Chondrocyte (in vitro differentiated cells): ENCODE data around the gene LZTS3. TPM values are rescaled to one million over a fixed set of nuclear protein-coding genes. Genes with fewer than 3 reads are reported as not detected.

Experiments
- DNase-seq: peaks from one replicate; pipeline ENCODE4 v3.0.0; 2021; ENCODE audit warnings: mixed read lengths, low spot score
- H3K27ac Mint-ChIP-seq: one replicate; pipeline ENCODE4 v1.8.0; 2021; ENCODE audit warnings: mild to moderate bottlenecking, moderate library complexity, mixed read lengths; ENCODE audit not compliant: unreplicated experiment
- H3K27me3 Mint-ChIP-seq: 2 replicates; pipeline ENCODE4 v1.8.0; 2021; ENCODE audit warnings: low read depth, mixed read lengths
- H3K36me3 Mint-ChIP-seq: 2 replicates; pipeline ENCODE4 v1.8.0; 2021; ENCODE audit warnings: low read depth, mixed read lengths
- H3K4me1 Mint-ChIP-seq: 2 replicates; pipeline ENCODE4 v1.8.0; 2021; ENCODE audit warnings: low read depth, mild to moderate bottlenecking, mixed read lengths
- H3K4me3 Mint-ChIP-seq: one replicate; pipeline ENCODE4 v1.8.0; 2021; ENCODE audit warnings: mild to moderate bottlenecking, moderate library complexity, mixed read lengths; ENCODE audit not compliant: unreplicated experiment
- H3K9me3 Mint-ChIP-seq: 2 replicates; pipeline ENCODE4 v1.8.0; 2021; ENCODE audit warnings: low read depth, mixed read lengths
- total RNA-seq: library from RNA; stranded (reverse); gene quantifications from 3 replicates; pipeline ENCODE4 v1.2.1, GENCODE V29; 2021
- TF ChIP-seq, protein P1 (sequence below): fragments of 200-600 bp; sonication (generic); IDR thresholded peaks from 2 replicates; pipeline ENCODE4 v1.5.0; 2021; ENCODE audit warnings: antibody characterized with exemption, mild to moderate bottlenecking, moderate library complexity

The LZTS3 gene
- total RNA-seq, 1 donor from 2014 or later: 8.1 TPM

DNA sequence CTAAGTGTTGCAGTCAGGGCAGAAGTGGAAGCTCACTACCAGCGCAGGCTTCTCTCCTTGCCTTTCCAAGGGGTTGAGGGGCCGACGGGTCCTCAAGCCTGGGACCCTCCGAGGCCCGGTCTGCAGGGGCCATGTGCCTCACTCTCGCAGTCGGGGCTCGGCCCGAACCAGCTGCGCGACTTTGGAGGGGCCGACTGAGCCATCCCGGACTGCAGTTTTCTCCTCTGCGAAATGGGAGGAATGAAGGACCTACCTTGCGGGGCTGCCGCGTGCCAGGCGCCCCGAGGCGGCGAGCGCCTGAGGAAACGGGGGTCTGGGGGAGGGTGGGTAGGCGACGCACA is 5.6 kb downstream of the LZTS3 start:
- DNase-seq: no peak
- H3K9me3 Mint-ChIP-seq: no peaks in the 10 kb centered on the region
- TF ChIP-seq, protein P1, sequence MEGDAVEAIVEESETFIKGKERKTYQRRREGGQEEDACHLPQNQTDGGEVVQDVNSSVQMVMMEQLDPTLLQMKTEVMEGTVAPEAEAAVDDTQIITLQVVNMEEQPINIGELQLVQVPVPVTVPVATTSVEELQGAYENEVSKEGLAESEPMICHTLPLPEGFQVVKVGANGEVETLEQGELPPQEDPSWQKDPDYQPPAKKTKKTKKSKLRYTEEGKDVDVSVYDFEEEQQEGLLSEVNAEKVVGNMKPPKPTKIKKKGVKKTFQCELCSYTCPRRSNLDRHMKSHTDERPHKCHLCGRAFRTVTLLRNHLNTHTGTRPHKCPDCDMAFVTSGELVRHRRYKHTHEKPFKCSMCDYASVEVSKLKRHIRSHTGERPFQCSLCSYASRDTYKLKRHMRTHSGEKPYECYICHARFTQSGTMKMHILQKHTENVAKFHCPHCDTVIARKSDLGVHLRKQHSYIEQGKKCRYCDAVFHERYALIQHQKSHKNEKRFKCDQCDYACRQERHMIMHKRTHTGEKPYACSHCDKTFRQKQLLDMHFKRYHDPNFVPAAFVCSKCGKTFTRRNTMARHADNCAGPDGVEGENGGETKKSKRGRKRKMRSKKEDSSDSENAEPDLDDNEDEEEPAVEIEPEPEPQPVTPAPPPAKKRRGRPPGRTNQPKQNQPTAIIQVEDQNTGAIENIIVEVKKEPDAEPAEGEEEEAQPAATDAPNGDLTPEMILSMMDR: no peak
- no peaks in the 10 kb centered on the region for H3K36me3 Mint-ChIP-seq
- H3K27ac Mint-ChIP-seq: no peak overlapping the region
- no peaks in the 10 kb centered on the region for H3K27me3 Mint-ChIP-seq
- H3K4me1 Mint-ChIP-seq: peaks cover 6% of the 10 kb centered on the region
- H3K4me3 Mint-ChIP-seq: no peak overlapping the region

DNA sequence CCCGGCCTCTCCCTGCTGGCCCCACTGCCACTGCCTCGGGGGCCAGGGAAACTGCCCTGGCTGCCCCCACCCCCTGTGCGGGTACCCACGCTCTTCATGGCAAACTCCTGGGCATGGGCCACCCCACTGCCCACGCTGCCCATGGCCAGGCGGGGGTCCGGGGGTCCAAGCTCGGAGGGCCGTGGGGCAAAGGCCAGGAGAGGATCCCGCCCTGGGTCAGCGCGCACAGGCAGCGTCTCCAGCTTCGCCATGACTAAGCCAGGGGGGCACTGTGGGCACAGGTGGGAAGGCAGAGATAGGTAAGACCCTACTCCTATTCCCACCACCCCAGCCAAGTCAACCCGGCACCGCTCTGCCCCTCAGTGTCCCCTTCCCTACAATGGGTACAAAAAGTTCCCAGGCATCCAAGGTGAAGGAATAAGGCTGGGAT is 6.4 kb downstream of the LZTS3 start:
- Mint-ChIP-seq H3K4me3 (no peak overlapping the region), H3K27ac (no peak overlapping the region), H3K36me3 (no peaks in the 10 kb centered on the region), H3K27me3 (no peaks in the 10 kb centered on the region), H3K9me3 (no peaks in the 10 kb centered on the region), H3K4me1 (no peaks in the 10 kb centered on the region)
- DNase-seq: no peak
- TF ChIP-seq, protein P1: no peak

DNA sequence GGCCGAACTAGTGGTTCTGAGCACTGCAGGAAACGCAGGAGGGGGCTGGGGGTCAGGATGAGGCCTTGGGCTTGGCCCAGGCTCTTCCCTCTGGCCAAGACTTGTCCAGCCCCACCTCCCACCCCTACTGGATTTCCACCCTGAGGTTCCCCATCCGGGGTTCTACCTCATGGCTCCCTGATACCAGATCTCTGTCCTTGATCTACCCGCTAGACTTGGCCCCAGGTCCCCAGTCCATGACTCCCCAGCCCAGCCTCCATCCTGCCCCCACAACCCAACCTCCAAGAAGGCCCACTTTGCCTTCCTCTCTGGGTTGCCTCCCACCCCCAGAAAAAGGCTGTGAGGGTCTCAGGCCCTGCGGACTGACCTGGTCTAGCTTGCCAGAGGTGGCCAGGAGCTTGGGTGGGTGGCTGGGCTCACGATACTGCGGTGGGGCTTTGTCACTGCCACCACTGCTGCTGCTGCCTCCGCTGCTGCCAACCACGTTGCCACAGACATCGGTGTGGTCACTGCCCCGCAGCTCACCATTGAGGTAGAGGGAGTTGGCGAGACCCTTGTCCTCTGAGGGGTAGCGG is 6.9 kb downstream of the LZTS3 start:
- Mint-ChIP-seq H3K9me3 (no peaks in the 10 kb centered on the region), H3K36me3 (no peaks in the 10 kb centered on the region), H3K27ac (no peak overlapping the region), H3K27me3 (no peaks in the 10 kb centered on the region), H3K4me3 (no peak overlapping the region), H3K4me1 (no peaks in the 10 kb centered on the region)
- TF ChIP-seq, protein P1: no peak
- no peak for DNase-seq

DNA sequence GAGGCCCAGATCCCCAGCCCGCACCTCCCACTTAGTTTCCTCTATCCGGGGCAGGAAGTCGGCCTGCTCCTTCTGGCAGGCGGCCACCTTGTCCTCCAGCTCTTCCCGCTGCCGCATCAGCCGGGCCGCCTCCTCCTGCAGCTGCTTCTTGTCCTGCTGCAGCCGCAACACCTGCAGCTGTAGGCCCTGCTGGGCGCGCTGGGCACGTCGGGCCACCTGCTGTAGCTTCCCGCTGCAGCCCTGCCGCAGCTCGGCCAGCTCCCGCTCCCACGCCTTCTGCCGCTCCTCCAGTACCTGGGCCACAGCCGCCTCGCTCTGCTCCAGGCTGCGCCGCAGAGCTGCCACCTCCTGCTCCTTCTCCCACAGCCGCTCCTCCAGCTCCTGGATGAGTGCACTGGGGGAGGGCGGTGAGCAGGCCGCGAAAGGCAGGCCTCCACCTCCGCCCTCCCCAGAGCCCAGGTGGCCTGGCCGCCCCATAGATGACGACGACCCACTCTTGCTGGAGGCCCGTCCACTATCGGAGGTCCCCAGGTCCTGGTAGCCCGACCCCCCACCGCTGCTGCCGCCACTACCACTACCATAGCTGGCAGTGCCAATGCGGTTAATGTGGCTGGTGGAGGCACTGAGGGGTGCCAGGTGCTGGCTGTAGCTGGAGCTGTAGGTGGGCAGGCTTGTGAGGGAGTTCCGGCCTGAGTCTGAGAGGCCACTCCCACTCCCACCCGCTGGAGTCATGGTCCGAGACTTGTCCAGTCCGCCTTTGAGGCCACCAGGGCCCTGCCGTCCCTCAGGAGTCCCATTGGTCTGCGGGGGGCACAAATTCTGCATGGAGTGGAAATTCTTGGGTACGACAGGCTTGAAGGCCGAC is 7.6 kb downstream of the LZTS3 start:
- no peak for DNase-seq
- Mint-ChIP-seq H3K4me3 (no peak overlapping the region), H3K36me3 (no peaks in the 10 kb centered on the region), H3K27me3 (no peaks in the 10 kb centered on the region), H3K4me1 (no peaks in the 10 kb centered on the region), H3K27ac (no peak overlapping the region), H3K9me3 (no peaks in the 10 kb centered on the region)
- TF ChIP-seq, protein P1: no peak

DNA sequence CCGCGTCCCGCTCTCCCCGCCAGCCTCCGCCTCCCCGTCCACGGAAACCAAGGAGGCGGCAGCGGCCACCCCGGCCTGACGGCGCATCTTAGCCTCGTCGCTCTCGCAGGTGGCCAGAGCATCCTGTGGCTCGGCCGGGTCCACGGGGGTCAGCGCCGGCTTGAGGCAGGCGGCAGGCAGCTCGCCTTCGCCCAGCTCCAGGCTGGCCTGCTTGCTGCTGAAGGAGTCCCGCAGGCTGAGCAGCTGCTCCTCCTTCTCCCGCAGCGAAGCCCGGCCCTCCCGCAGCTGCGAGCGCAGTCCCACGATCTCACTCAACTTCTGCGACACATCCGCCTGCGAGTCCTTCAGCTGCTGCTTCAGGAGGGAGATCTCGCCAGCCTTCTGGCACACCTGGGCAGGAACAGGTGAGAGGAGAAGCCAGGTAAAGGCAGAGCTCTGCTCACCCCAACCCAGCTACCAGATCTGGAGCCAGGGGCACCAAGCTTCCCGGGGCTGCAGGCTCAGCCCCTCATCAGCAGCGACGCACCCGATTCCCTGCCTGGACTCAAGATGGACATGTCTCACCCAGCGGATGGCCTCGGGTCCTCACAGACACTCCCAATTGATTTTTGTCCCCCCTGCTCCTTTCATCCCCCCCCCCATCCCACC is 8.5 kb downstream of the LZTS3 start:
- Mint-ChIP-seq H3K9me3 (no peaks in the 10 kb centered on the region), H3K4me1 (peaks cover 2% of the 10 kb centered on the region), H3K4me3 (no peak overlapping the region), H3K27me3 (no peaks in the 10 kb centered on the region), H3K36me3 (no peaks in the 10 kb centered on the region), H3K27ac (no peak overlapping the region)
- no peak for DNase-seq
- TF ChIP-seq, protein P1: no peak
